PC-3 (cell line): ENCODE results near the gene METTL26.

Source experiments
- CTCF ChIP-seq: fragments of 300-600 bp; sonication (generic); conservative IDR thresholded peaks from 2 replicates; pipeline ENCODE4 v1.5.1; 2017; ENCODE audit warnings: antibody characterized with exemption, low read depth, mild to moderate bottlenecking, low read length
- EZH2 ChIP-seq: fragments of 300-600 bp; sonication (generic); IDR thresholded peaks from one replicate; pipeline ENCODE4 v1.6.1; 2017; ENCODE audit warnings: antibody characterized with exemption, mild to moderate bottlenecking, low read length; ENCODE audit not compliant: unreplicated experiment
- EZH2phosphoT487 ChIP-seq: fragments of 300-600 bp; sonication (generic); IDR thresholded peaks from 2 replicates; pipeline ENCODE4 v1.6.1; 2018; ENCODE audit warnings: mild to moderate bottlenecking, antibody characterized with exemption, low read length, borderline replicate concordance

GRCh38 chr16:679814-680624 is 43.9 kb upstream of the METTL26 start, which contains the start of gene STUB1:
- TF ChIP-seq CTCF, result no peak
- TF ChIP-seq EZH2, result no peak
- TF ChIP-seq EZH2phosphoT487, result no peak
